Right renal pelvis (tissue), 4 donors: ENCODE data around the gene MRPS17. TPM values are rescaled to one million over a fixed set of nuclear protein-coding genes. Genes with fewer than 3 reads are reported as not detected.
"Not testable (repeated sequence)": the region's sequence is repeated elsewhere in the genome, so short reads cannot be mapped to it uniquely, and the experiment has no call there.

Source experiments
- DNase-seq, 4 donors: peaks; one replicate each; pipeline ENCODE4 v3.0.0-alpha.2; 2013; ENCODE audit warnings: low read depth in 4 of 4, low spot score in 3 of 4, missing footprints in 1 of 4
- polyA plus RNA-seq, 4 donors: library from polyadenylated mRNA; unstranded; fragments of 120-200 nt; gene quantifications; one replicate each; pipeline ENCODE4 v1.2.1, GENCODE V29; 2013; ENCODE audit not compliant: insufficient read length in 4 of 4

The MRPS17 gene
- polyA plus RNA-seq: 10 to 100 TPM; 16.7 to 22.8 (median 18.4) TPM

DNA sequence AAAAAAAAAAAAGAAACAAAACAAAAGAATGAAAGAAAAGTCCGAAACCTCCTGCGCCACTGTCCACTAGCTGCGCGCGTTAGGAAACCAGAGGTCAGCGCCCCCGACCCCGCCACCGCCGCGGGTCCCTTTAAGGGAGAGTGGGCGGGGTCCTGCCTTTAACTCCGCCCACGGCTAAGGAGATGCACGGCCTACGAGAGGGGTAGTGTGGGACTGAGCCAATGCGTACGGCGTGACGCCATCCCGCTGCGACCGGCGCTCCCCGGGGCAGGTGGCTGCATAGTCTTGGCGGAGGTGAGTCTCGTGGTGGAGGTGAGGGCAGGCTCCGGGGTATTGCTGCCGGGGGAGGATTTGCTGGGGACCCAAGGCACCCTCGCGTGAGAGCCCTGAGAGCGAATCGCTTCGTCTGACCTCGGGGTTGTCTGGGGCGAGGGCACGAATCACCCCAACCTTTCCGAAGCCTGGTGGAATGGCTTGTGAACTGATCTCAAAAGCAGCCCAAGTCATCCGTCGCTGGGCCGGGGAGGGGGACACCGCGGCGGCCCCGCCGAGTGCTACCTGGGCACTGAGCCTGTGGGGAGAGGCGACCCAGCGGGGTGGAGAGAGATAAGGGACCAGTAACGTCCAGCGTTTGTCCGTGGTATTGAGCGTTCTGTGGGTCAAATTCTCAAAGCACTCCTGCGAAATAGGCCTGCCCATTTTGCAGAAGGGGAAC, at the start of gene MRPS17:
Gene MRPS17 (plus strand): TSS at position 241 of the 715 bp plus-strand sequence. CDS start 1,319 bp downstream, outside the sequence.
- peak; percentile 67 to 81 (median 74) for DNase-seq

DNA sequence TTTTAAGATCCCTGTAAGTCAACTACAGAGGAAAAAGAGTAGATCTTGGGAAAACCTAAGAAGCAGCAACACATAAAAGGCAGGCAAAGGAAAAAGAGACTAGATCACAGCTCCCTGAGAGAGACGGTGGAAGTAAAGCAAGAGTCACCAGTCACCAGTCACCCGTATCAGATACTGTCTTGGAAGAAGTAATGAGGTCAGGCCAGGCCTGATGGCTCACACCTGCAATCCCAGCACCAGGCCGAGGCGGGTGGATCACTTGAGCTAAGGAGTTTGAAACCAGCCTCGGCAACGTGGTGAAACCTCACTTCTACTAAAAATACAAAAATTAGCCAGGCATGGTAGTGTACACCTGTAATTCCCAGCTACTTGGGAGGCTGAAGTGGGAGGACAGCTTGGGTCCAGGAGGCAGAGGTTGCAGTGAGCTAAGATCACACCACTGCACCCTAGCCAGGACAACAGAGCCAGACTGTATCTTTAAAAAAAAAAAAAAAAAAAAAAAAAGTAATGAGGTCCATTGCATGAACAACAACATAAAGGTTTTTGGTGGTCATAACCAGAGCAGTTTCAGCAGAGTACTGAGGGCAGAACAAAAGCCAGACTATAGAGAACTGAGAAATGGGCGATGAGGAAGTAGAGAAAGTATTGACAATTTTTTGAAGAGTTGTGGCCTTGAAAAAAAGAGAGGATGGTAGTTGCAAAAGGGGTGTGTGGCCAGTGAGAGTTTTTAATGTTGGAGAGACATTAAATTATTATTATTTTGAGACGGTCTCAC, 47.5 kb upstream of the MRPS17 start:
- DNase-seq: no peak

DNA sequence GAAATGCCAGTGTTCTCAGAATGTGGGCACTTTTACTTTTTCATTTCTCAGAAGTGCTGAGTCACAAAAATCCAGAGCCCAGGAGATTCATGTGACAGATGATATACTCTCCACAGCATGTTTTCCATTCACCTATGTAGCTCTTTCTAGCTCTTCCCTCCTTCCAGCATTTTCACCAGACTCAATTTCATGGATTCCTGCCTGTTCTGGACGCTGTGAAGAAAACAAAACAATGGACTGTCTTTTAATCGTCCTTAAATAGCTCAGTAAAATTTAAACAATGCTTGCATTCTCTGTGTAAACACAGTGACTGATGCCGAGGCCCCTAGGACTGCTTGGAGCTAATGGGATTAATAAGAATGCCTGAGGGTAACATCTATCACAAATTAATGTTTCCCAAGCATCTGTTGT, 38.9 kb upstream of the MRPS17 start:
- no peak for DNase-seq

DNA sequence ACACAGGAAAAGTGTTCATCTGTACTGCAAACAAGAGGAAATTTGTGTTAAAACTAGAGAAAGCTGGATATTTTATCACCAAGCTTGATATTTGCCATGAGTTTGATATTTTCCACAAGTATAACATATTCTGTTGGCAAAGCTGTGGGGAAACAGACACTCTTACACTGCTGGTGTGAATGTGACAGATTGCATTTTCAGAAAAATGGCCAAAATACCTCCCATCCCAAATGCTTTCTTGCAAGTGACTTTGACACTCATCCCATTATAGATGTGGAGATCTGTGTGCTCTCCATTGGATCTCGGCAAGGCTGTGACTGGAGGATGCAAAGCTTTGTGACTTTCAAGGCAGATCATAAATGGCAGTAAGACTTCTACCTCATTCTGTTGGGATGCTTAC, 33.9 kb upstream of the MRPS17 start:
- no peak for DNase-seq

DNA sequence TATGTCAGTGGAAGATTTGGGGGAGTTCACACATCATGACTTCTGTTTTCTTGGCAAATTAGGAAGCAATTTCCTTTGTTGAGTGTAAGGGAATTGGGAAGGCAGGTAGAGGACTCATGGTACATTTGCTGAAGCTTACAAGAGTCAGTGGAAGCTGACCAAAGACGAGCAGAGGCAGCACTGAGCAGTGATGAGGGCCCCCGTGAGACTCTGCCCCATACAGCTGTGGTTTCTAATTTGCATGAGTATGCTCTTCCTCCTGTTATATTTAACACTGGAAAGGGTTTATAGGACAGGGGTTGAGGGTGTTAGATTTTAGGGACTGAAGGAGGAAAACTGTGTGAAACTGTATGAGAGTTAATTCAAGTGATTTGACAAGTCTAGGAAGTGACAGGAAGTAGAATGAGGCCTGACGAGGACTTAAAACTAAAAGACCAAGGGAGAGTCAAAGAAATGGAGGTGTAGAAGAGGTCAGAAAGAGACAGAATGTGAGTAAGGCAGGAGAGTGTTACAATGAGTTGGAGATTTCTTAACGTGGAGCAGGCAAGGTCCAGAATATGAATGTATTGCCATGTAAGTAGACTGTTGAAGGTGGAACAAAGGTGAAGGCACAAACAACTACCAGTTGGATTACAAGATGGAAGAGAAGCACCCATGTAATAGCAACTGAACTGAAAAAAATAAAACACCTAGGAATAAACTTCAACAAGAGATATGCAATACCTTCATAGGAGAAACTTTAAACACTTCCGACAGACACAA, 23.5 kb upstream of the MRPS17 start:
- DNase-seq: no peak

DNA sequence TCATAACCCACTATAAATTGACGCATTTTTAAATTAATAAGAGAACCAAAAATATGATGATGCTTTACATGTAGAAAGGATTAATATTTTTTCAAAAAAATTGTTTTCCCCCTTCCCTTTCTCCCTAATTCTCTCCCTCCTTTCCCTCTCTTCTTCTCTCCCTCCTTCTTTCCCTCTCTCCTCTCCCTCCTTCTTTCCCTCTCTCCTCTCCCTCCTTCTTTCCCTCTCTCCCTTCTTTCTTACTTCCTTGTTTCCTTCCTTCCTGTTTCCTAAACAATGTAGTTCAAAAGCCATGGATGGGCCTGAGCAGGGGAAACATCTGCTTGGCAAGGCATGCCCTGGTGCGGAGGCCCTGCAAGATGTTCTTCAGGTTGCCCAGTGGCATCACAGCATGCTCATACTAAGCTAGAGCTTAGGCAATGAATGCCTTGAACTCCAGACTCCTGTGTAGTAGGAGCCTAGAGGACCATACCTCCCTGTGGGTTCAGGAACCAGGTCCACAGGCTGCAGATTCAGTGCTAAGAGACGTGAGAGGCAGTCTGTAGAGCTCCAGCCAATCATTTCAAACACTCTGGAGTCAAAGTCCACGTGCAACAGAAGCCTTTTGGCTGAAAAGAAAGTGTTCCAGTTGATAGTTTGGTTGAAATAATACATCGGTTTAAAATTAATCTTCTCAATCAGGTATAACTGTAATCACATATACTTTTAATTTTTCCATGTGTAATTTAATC, 20.1 kb upstream of the MRPS17 start:
- DNase-seq: no peak

DNA sequence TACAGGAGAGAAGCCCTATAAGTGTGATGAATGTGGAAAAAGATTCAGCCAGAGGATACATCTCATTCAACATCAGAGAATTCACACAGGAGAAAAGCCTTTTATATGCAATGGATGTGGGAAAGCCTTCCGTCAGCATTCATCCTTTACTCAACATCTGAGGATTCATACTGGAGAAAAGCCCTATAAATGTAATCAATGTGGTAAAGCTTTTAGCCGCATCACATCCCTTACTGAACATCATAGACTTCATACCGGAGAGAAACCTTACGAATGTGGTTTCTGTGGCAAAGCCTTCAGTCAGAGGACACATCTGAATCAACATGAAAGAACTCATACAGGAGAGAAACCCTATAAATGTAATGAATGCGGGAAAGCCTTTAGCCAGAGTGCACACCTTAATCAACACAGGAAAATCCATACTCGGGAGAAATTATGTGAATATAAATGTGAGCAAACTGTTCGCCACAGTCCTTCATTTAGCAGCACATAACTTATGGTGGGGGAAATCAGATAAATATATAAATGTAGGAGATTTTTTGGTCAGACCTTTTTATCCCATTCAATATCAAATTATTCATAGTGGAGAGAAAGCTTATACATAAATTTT, 12.1 kb upstream of the MRPS17 start:
- no peak for DNase-seq

DNA sequence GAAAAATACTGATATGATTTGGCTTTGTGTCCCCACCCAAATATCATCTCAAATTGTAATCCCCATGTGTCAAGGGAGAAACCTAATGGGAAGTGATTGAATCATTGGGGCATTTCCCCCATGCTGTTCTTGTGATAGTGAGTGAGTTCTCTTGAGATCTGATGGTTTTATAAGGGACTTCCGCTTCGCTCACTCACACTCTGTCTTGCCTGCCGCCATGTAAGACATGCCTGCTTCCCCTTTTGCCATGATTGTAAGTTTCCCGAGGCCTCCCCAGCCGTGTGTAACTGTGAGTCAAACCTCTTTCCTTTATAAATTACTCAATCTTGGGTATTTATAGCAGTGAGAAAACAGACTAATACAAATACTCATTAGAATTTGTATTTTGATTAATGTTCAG, 5.1 kb upstream of the MRPS17 start:
- DNase-seq: no peak

DNA sequence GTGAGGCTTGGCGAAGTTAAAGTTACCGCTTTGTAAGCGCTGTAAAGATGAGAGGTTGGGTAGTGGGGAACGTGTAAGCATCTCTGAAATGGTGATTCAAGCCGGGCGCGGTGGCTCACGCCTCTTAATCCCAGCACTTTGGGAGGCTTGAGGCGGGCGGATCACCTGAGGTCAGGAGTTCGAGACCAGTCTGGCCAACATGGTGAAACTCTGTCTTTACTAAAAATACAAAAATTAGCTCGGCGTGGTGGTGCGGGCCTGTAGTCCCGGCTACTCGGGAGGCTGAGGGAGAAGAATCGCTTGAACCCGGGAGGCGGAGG, 635 bp downstream of the MRPS17 start:
- DNase-seq: not testable (repeated sequence)

DNA sequence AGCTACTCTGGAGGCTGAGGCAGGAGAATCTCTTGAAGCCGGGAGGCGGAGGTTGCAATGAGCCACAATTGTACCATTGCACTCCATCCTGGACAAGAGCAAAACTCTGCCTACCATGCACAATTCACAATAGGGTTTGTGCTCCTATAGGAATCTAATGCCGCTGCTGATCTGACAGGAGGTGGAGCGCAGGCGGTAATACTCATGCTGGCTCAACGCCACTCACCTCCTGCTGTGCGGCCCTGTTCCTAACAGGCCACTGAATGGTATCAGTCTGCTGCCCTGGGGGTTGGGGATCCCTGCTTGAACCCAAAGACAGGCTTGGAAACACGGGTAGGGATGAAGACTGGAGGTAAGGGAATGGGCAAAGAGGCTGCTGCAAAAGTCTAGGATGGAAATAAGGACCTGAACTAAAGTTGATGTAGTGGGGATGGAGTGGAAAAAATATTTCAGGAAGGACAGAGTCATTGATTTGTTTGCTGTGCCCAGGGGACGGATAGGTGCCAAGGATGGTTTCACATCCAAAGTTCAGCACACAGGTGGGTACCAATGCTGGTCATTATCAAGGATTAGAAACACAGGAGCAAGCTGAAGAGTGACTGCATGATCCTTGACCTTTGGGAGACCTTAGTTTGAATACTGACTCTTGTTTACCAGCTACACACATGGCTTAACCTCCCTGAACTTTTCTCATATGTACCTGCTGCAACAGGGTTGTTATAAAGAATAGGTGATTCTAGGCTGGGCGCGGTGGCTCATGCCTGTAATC, 2.2 kb downstream of the MRPS17 start:
- no peak for DNase-seq

DNA sequence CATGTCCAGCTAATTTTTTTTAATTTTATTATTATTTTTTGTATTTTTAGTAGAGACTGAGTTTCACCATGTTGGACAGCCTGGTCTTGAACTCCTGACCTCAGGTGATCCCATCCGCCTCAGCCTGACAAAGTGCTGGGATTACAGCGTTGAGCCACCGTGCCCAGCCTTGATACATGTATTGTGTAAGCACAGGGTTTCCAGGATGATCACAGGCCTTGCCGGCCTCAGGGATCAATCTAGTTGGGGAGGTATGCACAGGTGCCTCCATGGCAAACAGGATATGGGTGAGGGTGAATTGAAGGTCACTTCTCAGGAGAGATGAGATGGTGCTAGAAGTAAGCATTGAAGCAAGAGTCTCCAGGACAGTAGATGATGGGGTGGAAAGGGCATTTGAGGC, 5.5 kb downstream of the MRPS17 start:
- no peak for DNase-seq

DNA sequence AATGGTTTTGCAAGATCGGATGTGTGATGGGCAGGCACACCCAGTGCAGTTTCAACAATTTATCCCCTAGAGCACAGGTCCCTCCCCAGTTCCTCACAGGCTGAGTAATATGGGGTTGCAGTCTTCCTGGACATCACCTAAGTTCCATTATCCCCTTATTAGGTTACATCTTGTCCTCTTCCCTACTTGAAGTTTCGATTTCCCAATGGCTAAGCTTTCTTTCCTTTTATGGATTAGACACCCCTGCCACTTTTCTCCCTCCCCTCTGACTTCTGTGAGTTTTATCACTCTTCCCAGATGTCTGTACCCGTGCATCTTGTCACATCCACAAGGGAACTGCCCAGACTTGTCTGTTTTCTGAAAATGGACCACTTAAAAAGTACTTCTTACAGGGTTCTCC, 10.3 kb downstream of the MRPS17 start:
- DNase-seq: no peak

DNA sequence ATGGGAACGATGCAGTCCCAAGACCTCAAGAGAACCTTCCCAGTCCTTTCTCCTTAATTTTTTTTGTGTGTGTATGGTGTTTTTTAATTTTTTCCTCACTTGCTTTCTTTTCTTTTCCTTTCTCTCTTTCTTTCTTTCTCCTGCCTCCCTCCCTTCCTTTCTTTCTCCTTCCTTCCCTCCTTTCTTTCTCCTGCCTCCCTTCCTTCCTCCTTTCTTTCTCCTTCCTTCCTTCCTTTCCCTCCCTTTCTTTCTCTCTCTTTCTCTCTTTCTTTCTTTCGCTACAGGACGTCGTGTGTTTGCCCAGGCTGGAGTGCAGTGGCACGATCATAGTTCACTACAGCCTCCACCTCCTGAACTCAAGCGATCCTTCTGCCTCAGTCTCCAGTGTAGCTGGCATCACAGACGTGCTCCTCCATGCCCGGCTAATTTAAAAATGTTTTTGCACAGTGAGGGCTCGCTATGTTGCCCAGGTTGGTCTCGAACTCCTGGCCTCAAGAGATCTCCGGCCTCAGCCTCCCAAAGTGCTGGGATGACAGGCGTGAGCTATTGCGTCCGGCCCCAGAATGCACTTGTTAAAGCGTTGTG, 12.0 kb downstream of the MRPS17 start:
- no peak for DNase-seq

DNA sequence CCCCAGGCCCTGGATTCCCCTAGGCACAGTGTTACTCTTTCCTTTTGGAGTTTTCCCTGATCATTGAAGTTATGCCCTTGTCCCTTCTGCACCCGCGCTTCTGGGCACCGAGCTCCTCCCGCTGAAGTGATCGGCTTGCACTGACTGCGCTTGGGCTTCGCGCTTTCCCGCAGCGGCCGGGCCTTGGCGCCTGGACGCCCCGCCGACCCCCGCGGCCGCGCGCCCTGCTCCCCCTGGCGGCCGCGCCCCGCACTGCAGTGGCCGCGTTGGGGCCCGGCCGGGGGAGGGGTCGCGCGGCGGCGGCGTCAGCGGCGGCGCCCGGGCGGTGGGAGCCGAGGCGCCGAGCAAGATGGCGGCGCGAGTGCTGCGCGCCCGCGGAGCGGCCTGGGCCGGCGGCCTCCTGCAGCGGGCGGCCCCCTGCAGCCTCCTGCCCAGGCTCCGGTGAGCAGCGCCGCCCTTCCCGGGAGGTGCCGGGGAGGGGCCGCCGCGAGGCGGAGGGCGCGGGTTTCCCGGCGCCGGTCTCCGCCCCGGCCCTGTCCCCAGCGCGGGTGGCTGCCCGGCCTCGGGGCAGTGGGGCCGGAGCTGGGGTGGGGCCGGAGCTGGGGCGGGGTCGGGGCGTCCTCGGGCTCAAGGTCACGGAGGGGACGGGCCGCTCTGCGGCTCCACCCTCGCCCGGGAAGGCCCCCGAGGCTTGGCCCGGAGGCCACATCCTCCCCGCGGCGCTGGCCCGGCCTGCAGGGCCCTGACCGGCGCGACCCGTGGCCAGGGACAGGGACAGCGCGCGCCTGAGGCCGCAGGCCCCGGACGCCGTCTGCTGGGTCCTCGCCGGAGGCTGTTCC, 12.8 kb downstream of the MRPS17 start, which contains the start of gene NIPSNAP2:
Gene NIPSNAP2 (plus strand): TSS at position 325 of the 839 bp plus-strand sequence. CDS start 25 bp downstream, at position 350.
- DNase-seq: peak in 3 of 4 donors; percentile 41 to 56 (median 47)

DNA sequence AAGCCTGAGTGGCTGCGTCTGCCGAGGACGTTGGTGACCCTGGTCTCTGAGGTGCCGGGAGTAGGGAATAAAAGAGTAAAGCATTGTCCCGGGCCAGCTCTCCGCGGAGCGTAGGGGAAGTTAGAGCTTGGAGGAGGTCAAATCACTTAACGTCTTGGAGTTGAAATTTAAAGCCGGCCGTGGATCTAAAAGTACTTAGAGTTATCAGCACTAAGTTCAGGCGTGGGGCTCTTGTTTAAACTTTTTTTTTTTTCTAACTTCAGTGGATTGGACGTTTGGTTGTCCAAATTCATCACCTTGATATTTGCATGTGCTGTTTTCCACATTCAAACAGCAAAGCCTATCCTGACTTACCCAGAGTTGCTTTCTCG, 13.4 kb downstream of the MRPS17 start:
- DNase-seq: peak in 1 of 4 donors; percentile 25

DNA sequence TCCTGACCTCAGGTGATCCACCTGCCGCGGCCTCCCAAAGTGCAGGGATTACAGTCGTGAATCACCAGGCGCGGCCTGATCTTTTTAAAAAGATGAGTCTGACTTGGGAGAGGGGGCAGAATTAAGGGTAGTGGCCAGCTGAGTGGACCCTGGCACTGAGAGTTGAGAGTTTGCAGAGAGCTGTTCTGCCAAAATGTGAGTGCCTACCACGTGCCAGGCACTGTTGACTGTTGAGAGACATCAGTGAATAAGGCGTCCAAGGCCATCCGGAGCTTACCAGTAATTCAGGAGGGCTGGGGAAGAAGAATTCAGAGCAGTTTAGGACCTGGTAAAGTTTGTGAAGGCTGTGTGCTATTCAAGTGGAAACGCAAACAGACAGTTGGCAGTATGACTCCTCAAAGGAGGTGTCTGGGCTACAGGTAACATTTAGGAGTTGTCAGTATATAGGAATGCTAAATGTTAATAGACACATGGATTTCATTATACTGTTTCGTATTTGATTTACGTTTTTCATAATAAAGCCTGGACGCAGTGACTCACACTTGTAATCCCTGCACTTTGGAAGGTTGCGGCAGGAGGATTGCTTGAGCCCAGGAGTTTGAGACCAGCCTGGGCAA, 14.2 kb downstream of the MRPS17 start:
- DNase-seq: no peak

DNA sequence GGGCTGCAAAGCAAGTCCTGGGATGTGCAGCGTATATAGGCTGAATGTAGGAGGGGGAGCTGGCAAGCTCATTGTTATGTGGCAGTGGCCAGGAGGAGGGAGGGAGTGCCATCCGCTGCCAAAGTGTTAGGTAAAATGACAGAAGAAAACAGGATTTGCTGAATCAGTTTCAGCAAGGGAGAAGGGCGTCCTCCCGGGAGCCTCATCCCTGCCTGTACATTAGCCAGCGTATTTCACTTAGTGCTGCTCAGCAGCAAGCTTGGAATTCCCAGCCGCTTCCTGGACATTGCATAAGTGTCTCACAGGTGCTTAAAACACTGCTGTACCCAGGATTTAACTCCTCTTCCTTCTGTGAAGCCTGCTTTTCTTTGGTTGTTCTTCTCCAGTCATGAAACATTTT, 15.2 kb downstream of the MRPS17 start:
- no peak for DNase-seq

DNA sequence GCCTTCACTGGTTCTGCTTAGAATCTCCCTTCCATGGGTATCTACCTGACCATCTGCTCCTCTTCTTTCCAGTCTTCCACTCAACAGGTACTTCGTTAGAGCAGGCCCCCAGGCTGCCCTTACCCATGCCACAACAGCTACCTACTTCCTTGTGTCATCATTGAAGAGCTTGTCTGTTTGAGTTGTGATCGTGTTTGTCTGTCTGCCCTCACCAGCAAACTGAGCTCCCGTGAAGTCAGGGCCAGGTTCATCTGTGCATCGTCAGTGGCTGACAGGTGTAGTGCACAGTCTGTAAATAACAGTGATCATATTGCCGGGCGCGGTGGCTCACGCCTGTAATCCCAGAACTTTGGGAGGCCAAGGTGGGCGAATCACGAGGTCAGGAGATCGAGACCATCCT, 17.7 kb downstream of the MRPS17 start:
- no peak for DNase-seq
